Suprapubic skin (tissue), 4 donors: ENCODE measurements around the gene GALNT7. TPM values are rescaled to one million over a fixed set of nuclear protein-coding genes. Genes with fewer than 3 reads are reported as not detected.

Source experiments
- DNase-seq, 2 donors: peaks; one replicate each; pipeline ENCODE4 v3.0.0-alpha.2; 2019; ENCODE audit warnings: low spot score in 2 of 2
- H3K27ac ChIP-seq: fragments of 200-600 bp; sonication (generic); one replicate; pipeline ENCODE4 v1.5.1; 2019
- H3K27me3 ChIP-seq: fragments of 200-600 bp; sonication (generic); one replicate; pipeline ENCODE4 v1.5.1; 2019
- H3K36me3 ChIP-seq: fragments of 200-600 bp; sonication (generic); one replicate; pipeline ENCODE4 v1.5.1; 2019
- H3K4me1 ChIP-seq: fragments of 200-600 bp; sonication (generic); one replicate; pipeline ENCODE4 v1.5.1; 2019
- H3K4me3 ChIP-seq: fragments of 200-600 bp; sonication (generic); one replicate; pipeline ENCODE4 v1.5.1; 2019; ENCODE audit warnings: mild to moderate bottlenecking
- H3K9me3 ChIP-seq: fragments of 200-600 bp; sonication (generic); one replicate; pipeline ENCODE4 v1.5.1; 2019
- EP300 ChIP-seq: sonication (generic); formaldehyde crosslinking; IDR thresholded peaks from one replicate; pipeline ENCODE4 v1.6.1; 2017; ENCODE audit warnings: antibody characterized with exemption
- POLR2A ChIP-seq, 2 donors: fragments of 450-650 bp; IDR thresholded peaks; one replicate each; pipeline ENCODE4 v1.6.1; 2017; ENCODE audit warnings: antibody characterized with exemption in 2 of 2, mild to moderate bottlenecking in 2 of 2, moderate library complexity in 2 of 2
- POLR2AphosphoS5 ChIP-seq, 3 donors: sonication (generic); formaldehyde crosslinking; IDR thresholded peaks; one replicate each; pipeline ENCODE4 v1.6.1; 2017; ENCODE audit warnings: antibody characterized with exemption in 3 of 3
- WGBS: methylation state at CpG from one replicate; pipeline ENCODE4 v1.1.5; 2018; 5-methylcytosine and 5-hydroxymethylcytosine counted together
- total RNA-seq, 4 donors: library from RNA; depleted of rRNA; stranded (reverse); fragments of >200 nt; gene quantifications; one replicate each; pipeline ENCODE4 v1.1.0, GENCODE V29; 2016
- TF ChIP-seq, protein P1 (sequence below), 2 donors: fragments of 200-600 bp in 1 of 2; fragments of 450-650 bp in 1 of 2; sonication (generic) in 1 of 2; IDR thresholded peaks; one replicate each; pipeline ENCODE4 v1.5.1; 2016 to 2019; ENCODE audit warnings: antibody characterized with exemption in 2 of 2, mild to moderate bottlenecking in 1 of 2, moderate library complexity in 1 of 2

GALNT7 gene
- total RNA-seq, 4 donors from 2014 or later, result 7.9 to 13.4 (median 9.5) TPM

DNA sequence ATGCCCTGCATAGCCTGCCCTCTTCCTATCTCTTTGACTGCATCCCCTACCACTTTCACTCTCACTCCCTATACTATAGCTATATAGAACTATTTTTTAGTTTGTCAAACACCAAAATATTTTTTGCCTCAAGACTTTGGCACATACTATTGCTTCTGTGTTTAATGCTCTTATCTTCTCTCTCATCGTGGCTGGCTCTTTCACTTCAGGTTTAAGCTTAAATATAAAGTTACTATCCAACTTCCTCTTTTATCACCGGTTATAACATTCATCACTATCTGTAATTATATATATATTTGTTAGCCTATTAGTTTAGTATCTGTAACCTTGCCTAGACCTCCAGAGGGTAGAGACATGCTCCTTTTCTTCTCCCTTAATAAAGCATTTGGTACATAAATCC lies 177.0 kb downstream of the GALNT7 start:
- Histone ChIP-seq H3K27ac (no peak overlapping the region), H3K27me3 (no peaks in the 10 kb centered on the region), H3K9me3 (peaks cover 5% of the 10 kb centered on the region), H3K4me1 (no peaks in the 10 kb centered on the region), H3K4me3 (no peak overlapping the region), H3K36me3 (no peaks in the 10 kb centered on the region)
- WGBS, result 31% methylated on average over 2 of the region's 2 CpGs
- TF ChIP-seq EP300 (no peak), POLR2AphosphoS5 (IDR thresholded peaks at IDR 0.05) (no peak), POLR2A (IDR thresholded peaks at IDR 0.05) (no peak)
- TF ChIP-seq, protein P1, sequence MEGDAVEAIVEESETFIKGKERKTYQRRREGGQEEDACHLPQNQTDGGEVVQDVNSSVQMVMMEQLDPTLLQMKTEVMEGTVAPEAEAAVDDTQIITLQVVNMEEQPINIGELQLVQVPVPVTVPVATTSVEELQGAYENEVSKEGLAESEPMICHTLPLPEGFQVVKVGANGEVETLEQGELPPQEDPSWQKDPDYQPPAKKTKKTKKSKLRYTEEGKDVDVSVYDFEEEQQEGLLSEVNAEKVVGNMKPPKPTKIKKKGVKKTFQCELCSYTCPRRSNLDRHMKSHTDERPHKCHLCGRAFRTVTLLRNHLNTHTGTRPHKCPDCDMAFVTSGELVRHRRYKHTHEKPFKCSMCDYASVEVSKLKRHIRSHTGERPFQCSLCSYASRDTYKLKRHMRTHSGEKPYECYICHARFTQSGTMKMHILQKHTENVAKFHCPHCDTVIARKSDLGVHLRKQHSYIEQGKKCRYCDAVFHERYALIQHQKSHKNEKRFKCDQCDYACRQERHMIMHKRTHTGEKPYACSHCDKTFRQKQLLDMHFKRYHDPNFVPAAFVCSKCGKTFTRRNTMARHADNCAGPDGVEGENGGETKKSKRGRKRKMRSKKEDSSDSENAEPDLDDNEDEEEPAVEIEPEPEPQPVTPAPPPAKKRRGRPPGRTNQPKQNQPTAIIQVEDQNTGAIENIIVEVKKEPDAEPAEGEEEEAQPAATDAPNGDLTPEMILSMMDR (IDR thresholded peaks at IDR 0.05), result no peak
- no peak for DNase-seq

DNA sequence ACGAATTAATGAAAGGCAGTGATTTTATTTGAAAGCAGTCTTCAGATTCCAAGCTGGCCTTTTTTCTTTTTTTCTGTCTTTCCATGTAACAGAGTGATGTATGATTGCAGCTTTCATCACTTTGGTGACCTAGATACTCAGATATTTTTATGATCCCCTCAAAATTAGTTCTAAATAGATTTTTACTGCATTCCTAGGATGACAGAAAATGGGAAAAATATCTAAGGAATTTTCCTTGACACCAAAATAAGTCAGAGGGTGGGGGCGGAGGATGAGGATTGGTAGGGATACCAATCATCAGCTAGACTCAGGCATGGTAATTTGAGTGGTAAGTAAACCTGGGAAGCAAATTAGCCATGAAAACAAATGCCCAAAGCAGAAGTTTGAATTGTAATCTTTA lies 177.5 kb downstream of the GALNT7 start:
- Histone ChIP-seq H3K27ac (no peak overlapping the region), H3K27me3 (no peaks in the 10 kb centered on the region), H3K4me3 (no peak overlapping the region), H3K9me3 (peaks cover 5% of the 10 kb centered on the region), H3K36me3 (no peaks in the 10 kb centered on the region), H3K4me1 (no peaks in the 10 kb centered on the region)
- WGBS, result 62% methylated on average over 2 of the region's 2 CpGs
- DNase-seq, result no peak
- TF ChIP-seq EP300, result no peak
- TF ChIP-seq POLR2AphosphoS5 (IDR thresholded peaks at IDR 0.05), result no peak
- no peak for TF ChIP-seq POLR2A (IDR thresholded peaks at IDR 0.05)
- TF ChIP-seq, protein P1 (IDR thresholded peaks at IDR 0.05), result no peak

DNA sequence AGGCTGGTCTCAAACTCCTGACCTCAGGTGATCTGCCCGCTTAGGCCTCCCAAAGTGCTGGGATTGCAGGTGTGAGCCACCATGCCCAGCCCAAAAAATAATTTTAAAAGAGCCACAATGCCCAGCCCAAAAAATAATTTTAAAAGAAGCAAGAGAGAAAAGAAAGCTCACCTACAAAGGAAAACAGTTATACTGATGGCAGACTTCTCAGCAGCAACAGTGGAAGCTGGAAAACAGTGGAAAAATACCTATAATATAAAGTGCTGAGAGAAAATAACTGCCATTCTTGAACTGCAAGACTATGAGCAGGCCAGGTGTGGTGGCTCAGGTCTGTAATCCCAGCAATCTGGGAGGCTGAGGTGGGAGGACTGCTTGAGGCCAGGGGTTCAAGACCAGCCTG lies 178.9 kb downstream of the GALNT7 start:
- Histone ChIP-seq H3K27ac (no peak overlapping the region), H3K4me1 (no peaks in the 10 kb centered on the region), H3K36me3 (no peaks in the 10 kb centered on the region), H3K9me3 (peaks cover 5% of the 10 kb centered on the region), H3K27me3 (no peaks in the 10 kb centered on the region), H3K4me3 (no peak overlapping the region)
- 100% methylated on average over 1 of the region's 1 CpG for WGBS
- no peak for DNase-seq
- no peak for TF ChIP-seq POLR2AphosphoS5 (IDR thresholded peaks at IDR 0.05)
- TF ChIP-seq, protein P1 (IDR thresholded peaks at IDR 0.05), result no peak
- TF ChIP-seq EP300, result no peak
- TF ChIP-seq POLR2A (IDR thresholded peaks at IDR 0.05), result no peak

DNA sequence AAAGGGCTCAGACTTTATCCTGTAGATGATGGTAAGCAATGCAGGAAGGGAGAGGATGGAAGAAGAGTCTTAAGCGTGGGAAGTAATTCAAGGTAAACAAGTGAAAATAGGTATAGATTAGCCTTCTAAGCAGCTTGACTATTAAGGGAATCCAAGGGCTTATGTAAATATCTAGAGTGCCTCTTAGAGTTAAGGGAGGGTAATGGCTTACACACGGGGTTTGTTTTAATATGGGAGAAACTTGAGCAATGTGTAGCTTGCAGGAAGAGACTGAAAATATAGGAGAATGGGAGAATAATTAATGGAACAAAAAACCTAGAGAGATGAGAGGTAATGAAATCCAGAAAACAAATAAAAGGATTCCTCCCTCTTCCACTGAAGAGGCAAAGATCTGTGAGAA lies 189.3 kb downstream of the GALNT7 start:
- DNase-seq, result no peak
- Histone ChIP-seq H3K27ac (no peak overlapping the region), H3K4me1 (no peaks in the 10 kb centered on the region), H3K36me3 (no peaks in the 10 kb centered on the region), H3K27me3 (no peaks in the 10 kb centered on the region), H3K4me3 (no peak overlapping the region), H3K9me3 (no peaks in the 10 kb centered on the region)
- 87% methylated on average over 2 of the region's 2 CpGs for WGBS
- TF ChIP-seq POLR2AphosphoS5 (IDR thresholded peaks at IDR 0.05) (no peak), EP300 (no peak)

DNA sequence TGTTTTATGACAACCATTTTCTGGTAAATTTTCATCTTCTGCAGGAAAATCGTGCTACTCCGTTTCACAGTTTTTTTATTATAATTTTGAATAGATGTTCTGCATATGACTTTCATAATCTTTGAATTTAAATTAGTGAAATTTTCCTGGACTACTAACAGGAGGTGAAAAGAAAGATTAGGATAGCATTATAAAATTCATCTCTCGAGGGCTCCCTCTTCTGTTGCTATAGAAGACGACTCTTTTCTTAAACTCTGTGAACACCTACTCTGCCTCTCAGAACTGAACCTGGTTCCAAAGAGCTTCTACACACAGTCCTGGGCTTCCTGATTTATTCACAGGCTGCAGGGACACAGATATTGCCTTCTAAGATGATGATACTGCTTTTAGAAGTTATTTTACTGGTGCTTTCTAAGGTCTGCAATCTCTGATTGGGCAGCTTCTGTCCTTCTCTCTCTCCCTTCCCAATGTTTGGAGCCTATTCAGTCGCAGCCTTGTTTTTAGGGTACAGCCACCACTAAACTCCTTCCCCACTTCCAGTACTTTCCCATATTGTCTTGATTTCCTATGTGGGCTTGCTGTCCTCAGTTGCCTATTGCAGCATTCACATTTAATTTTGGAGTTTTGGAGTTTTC lies 192.1 kb downstream of the GALNT7 start:
- Histone ChIP-seq H3K4me1 (no peaks in the 10 kb centered on the region), H3K9me3 (no peaks in the 10 kb centered on the region), H3K36me3 (no peaks in the 10 kb centered on the region), H3K27me3 (no peaks in the 10 kb centered on the region), H3K4me3 (no peak overlapping the region), H3K27ac (no peak overlapping the region)
- TF ChIP-seq EP300 (no peak), POLR2AphosphoS5 (IDR thresholded peaks at IDR 0.05) (no peak), POLR2A (IDR thresholded peaks at IDR 0.05) (no peak)
- TF ChIP-seq, protein P1 (IDR thresholded peaks at IDR 0.05), result no peak
- no peak for DNase-seq
- 58% methylated on average over 5 of the region's 5 CpGs for WGBS

DNA sequence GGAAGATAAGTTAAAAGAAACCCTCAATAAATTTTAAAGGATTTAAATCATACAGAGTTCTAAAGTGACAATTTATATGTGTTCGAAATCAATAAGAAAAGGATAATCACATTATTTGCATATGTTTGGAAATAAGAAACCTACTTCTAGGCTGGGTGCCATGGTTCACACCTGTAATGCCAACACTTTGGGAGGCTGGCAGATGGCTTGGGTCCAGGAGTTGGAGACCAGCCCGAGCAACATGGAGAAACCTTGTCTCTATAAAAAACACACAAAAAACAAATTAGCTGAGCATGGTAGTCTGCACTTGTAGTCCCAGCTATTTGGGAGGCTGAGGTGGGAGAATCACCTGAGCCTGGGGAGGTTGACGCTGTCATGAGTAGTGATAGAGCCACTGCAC lies 194.1 kb downstream of the GALNT7 start:
- no peaks in the 10 kb centered on the region for H3K36me3 ChIP-seq
- no peak for TF ChIP-seq EP300
- TF ChIP-seq, protein P1 (IDR thresholded peaks at IDR 0.05), result no peak
- no peak for TF ChIP-seq POLR2A (IDR thresholded peaks at IDR 0.05)
- TF ChIP-seq POLR2AphosphoS5 (IDR thresholded peaks at IDR 0.05), result no peak
- H3K9me3 ChIP-seq, result no peaks in the 10 kb centered on the region
- DNase-seq, result no peak
- H3K27ac ChIP-seq, result no peak overlapping the region
- 56% methylated on average over 3 of the region's 3 CpGs for WGBS
- no peak overlapping the region for H3K4me3 ChIP-seq
- no peaks in the 10 kb centered on the region for H3K27me3 ChIP-seq
- H3K4me1 ChIP-seq, result no peaks in the 10 kb centered on the region
